CD4-positive, alpha-beta T cell (primary cell): ENCODE measurements around the gene FAAP20. TPM values are rescaled to one million over a fixed set of nuclear protein-coding genes. Genes with fewer than 3 reads are reported as not detected.

ENCODE experiments used
- ATAC-seq: fragments of 200-7000 bp; cut with Tn5 transposase; one replicate; pipeline ENCODE4 v1.10.0; 2022; ENCODE audit warnings: mild to moderate bottlenecking; ENCODE audit not compliant: poor library complexity
- CTCF ChIA-PET: fragments of 350-600 bp; sonication (Branson Sonifier 250); formaldehyde crosslinking; loops from one replicate; lab custom pipeline; 2021; ENCODE audit warnings: antibody characterized with exemption, inconsistent platforms; lab: Charles Lee
- POLR2A ChIA-PET: fragments of 350-600 bp; sonication (Branson Sonifier 250); formaldehyde crosslinking; loops from one replicate; lab custom pipeline; 2021; ENCODE audit warnings: antibody characterized with exemption, inconsistent platforms; lab: Charles Lee
- DNase-seq, 14 experiments: peaks; one replicate each; pipeline ENCODE4 v3.0.0-alpha.2; 2013 to 2020; ENCODE audit warnings: mixed read lengths in 2 of 14
- H3K27ac ChIP-seq, 2 donors: one replicate each; pipeline versions ENCODE4 v1.5.1 to v1.7.0; 2013; ENCODE audit warnings: low read length in 2 of 2, low read depth in 1 of 2, mild to moderate bottlenecking in 1 of 2
- H3K27me3 ChIP-seq, 2 experiments: 1 replicate in 1 of 2; 2 replicates in 1 of 2; pipeline versions ENCODE4 v1.6.1 to v1.7.0; 2013; ENCODE audit warnings: low read length in 2 of 2, control low read depth in 1 of 2, mild to moderate bottlenecking in 1 of 2, moderate library complexity in 1 of 2; ENCODE audit not compliant: insufficient read depth in 2 of 2, control insufficient read depth in 1 of 2
- H3K36me3 ChIP-seq: one replicate; pipeline ENCODE4 v1.6.1; 2013; ENCODE audit warnings: low read length, control low read depth; ENCODE audit not compliant: insufficient read depth
- H3K4me1 ChIP-seq: one replicate; pipeline ENCODE4 v1.6.1; 2013; ENCODE audit warnings: low read length, control low read depth; ENCODE audit not compliant: insufficient read depth
- H3K4me3 ChIP-seq: one replicate; pipeline ENCODE4 v1.5.1; 2013; ENCODE audit warnings: mild to moderate bottlenecking, low read length, moderate library complexity
- H3K9me3 ChIP-seq, 2 experiments: 1 replicate in 1 of 2; 2 replicates in 1 of 2; pipeline versions ENCODE4 v1.6.1 to v1.7.0; 2013; ENCODE audit warnings: low read length in 2 of 2, mild to moderate bottlenecking in 2 of 2, control low read depth in 1 of 2, moderate library complexity in 1 of 2; ENCODE audit not compliant: control insufficient read depth in 1 of 2, insufficient read depth in 1 of 2
- H3K27ac Mint-ChIP-seq: one replicate; pipeline ENCODE4 v1.8.0; 2020; ENCODE audit warnings: mixed read lengths
- H3K27me3 Mint-ChIP-seq: one replicate; pipeline ENCODE4 v1.8.0; 2021; ENCODE audit warnings: mixed read lengths
- H3K36me3 Mint-ChIP-seq: one replicate; pipeline ENCODE4 v1.8.0; 2021; ENCODE audit warnings: low read depth, mixed read lengths
- H3K4me1 Mint-ChIP-seq: one replicate; pipeline ENCODE4 v1.8.0; 2021; ENCODE audit warnings: low read depth, mixed read lengths
- H3K4me3 Mint-ChIP-seq: one replicate; pipeline ENCODE4 v1.8.0; 2020; ENCODE audit warnings: mild to moderate bottlenecking, mixed read lengths
- H3K9me3 Mint-ChIP-seq: one replicate; pipeline ENCODE4 v1.8.0; 2020; ENCODE audit warnings: mixed read lengths
- intact Hi-C, 2 experiments: fragments of 100-400 bp; cut with DNase I in 1 of 2; cut with micrococcal nuclease in 1 of 2; formaldehyde crosslinking; loops; one replicate each; pipeline versions ENCODE4 v1.15.1 to v1.9.0; 2023 to 2025; cut with DNase I, micrococcal nuclease
- total RNA-seq, 174 experiments: library from RNA in 2 of 174; stranded (reverse) in 2 of 174; gene quantifications; one replicate each; pipeline ENCODE4 v1.2.3 and lab custom pipeline; 2021 to 2026
- TF ChIP-seq, protein P1 (sequence below): fragments of 200-600 bp; IDR thresholded peaks from one replicate; pipeline ENCODE4 v1.8.0; 2022; ENCODE audit warnings: antibody characterized with exemption, mild to moderate bottlenecking

Gene FAAP20
- total RNA-seq, 2 experiments from 2014 or later, result 51.7 to 53.1 TPM

DNA sequence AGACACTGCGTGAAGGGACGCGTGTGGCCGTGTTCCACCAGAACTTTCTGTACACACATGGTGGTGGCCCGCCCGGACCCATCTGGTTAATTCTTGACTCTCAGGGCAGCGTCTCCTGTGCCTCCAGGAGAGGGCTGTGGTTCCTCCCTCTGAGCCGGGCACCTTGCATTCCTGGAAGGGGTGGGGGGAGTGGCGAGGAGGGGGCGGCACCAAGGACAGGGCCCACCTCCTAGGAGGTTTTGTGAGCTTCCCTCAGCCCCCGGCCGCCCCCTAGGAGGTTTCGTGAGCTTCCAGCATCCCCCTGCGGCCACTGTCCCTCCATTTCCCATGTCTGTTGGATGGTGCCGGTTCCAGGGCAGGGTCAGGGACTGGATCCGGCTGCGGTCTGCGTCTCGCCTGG, 28.9 kb downstream of the FAAP20 start:
- Mint-ChIP-seq H3K27ac (no peak overlapping the region), H3K36me3 (peaks cover 8% of the 10 kb centered on the region), H3K9me3 (no peaks in the 10 kb centered on the region), H3K4me3 (no peak overlapping the region), H3K4me1 (peaks cover 7% of the 10 kb centered on the region), H3K27me3 (no peaks in the 10 kb centered on the region)
- TF ChIP-seq, protein P1, sequence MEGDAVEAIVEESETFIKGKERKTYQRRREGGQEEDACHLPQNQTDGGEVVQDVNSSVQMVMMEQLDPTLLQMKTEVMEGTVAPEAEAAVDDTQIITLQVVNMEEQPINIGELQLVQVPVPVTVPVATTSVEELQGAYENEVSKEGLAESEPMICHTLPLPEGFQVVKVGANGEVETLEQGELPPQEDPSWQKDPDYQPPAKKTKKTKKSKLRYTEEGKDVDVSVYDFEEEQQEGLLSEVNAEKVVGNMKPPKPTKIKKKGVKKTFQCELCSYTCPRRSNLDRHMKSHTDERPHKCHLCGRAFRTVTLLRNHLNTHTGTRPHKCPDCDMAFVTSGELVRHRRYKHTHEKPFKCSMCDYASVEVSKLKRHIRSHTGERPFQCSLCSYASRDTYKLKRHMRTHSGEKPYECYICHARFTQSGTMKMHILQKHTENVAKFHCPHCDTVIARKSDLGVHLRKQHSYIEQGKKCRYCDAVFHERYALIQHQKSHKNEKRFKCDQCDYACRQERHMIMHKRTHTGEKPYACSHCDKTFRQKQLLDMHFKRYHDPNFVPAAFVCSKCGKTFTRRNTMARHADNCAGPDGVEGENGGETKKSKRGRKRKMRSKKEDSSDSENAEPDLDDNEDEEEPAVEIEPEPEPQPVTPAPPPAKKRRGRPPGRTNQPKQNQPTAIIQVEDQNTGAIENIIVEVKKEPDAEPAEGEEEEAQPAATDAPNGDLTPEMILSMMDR, result no peak
- Histone ChIP-seq H3K9me3 (peaks cover 0 to 10% of the 10 kb centered on the region in 2 experiments), H3K27me3 (no peaks in the 10 kb centered on the region), H3K36me3 (no peaks in the 10 kb centered on the region), H3K4me3 (no peak overlapping the region), H3K27ac (no peak overlapping the region), H3K4me1 (no peaks in the 10 kb centered on the region)
- ChIA-PET POLR2A (no interaction called here), CTCF (no interaction called here)
- no peak for ATAC-seq
- intact Hi-C loops, result no loop called here
- no peak for DNase-seq

DNA sequence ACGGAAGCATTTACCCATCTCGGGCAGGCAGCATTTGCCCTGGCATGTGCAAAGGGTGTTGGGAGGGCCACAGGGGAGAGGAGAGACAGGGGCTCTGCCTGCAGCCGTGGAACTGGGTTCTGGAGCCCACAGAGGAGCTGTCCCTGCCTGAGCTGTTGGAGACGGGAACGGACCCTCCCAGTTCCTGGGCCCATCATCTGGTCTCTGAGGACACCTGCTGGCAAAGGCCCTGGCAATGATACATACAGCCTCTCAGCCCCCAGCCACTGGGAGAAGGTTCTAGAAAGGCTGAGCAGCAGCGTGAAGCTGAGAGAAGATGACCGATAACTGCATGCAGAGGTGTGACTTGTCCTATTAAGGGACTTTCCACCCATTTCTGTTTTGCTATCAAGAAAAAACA, 31.4 kb downstream of the FAAP20 start:
- TF ChIP-seq, protein P1, result no peak
- Histone ChIP-seq H3K36me3 (peaks cover 8% of the 10 kb centered on the region), H3K9me3 (peaks cover 0 to 10% of the 10 kb centered on the region in 2 experiments), H3K4me1 (no peaks in the 10 kb centered on the region), H3K27me3 (no peaks in the 10 kb centered on the region), H3K27ac (no peak overlapping the region), H3K4me3 (no peak overlapping the region)
- no peak overlapping the region for H3K27ac Mint-ChIP-seq
- DNase-seq (peak in 1 of 14 experiments; percentile 19), ATAC-seq (no peak)
- peaks cover 18% of the 10 kb centered on the region for H3K36me3 Mint-ChIP-seq
- peaks cover 7% of the 10 kb centered on the region for H3K4me1 Mint-ChIP-seq
- no peak overlapping the region for H3K4me3 Mint-ChIP-seq
- no peaks in the 10 kb centered on the region for H3K27me3 Mint-ChIP-seq
- intact Hi-C loops, result loop anchor here in 1 of 2 experiments (5.0 kb wide), 1 partner anchor 221 kb away; no protein-coding TSS in a partner anchor
- CTCF ChIA-PET, result interaction anchor here (0.7 to 1.1 kb wide), 2 partner anchors 30 to 32 kb away, joined by 3 read pairs; no protein-coding TSS in a partner anchor
- POLR2A ChIA-PET, result interaction anchor here (1.4 kb wide), 1 partner anchor 36 kb away, joined by 3 read pairs; no protein-coding TSS in a partner anchor
- H3K9me3 Mint-ChIP-seq, result no peaks in the 10 kb centered on the region

DNA sequence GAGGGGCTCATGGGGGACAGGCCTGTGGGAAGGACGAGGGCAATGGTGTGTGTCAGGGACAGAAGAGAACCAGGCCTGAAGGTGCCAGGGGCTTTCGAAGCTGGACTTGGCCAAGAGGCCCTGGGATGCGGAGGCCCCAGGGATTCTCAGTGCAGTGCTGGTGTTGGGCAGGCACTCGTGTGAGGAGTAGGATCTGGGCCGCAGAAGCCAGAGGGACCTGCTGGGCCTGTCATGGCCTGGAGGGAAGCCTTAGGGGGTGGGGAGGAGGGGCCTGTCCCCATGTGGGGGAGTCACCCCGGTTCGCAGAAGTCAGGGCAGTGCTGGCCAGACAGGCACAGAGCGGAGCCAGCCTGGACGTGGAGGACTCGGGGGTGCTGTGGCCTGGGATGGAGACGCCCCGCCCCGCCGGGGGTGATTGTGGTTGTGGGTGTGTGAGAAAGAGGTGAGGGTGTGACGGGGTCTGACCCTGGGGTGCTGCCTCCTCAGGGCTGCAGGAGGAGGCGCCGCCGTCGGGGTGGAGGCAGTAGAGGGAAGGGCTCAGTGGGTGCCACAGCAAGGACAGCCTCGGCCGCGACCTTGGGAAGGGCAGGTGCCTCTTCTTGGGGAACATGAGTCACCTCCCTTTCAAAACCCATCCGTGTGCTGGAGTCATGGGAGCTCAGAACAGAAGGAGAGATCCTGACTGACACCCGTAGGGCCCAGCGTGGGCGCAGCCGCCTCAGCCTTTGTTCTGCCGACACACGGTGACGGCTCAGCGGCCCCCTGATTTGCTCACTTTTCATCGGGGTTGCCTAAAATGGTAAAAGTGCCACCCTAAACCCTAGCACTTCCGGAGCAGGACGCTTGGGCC, 33.9 kb downstream of the FAAP20 start:
- DNase-seq (no peak), ATAC-seq (no peak)
- intact Hi-C loops, result loop anchor here in 1 of 2 experiments (5.0 kb wide), 1 partner anchor 218 kb away; no protein-coding TSS in a partner anchor
- Mint-ChIP-seq H3K36me3 (peaks cover 37% of the 10 kb centered on the region), H3K9me3 (no peaks in the 10 kb centered on the region), H3K4me3 (no peak overlapping the region), H3K27ac (no peak overlapping the region), H3K4me1 (peaks cover 7% of the 10 kb centered on the region), H3K27me3 (no peaks in the 10 kb centered on the region)
- peaks cover 20% of the 10 kb centered on the region for H3K36me3 ChIP-seq
- H3K4me1 ChIP-seq, result no peaks in the 10 kb centered on the region
- no peaks in the 10 kb centered on the region for H3K27me3 ChIP-seq
- H3K9me3 ChIP-seq, result peaks cover 0 to 10% of the 10 kb centered on the region in 2 experiments
- H3K4me3 ChIP-seq, result no peak overlapping the region
- TF ChIP-seq, protein P1, result no peak
- POLR2A ChIA-PET, result no interaction called here
- CTCF ChIA-PET, result no interaction called here
- H3K27ac ChIP-seq, result no peak overlapping the region
